ENCODE measurements around the gene CD163. TPM values are rescaled to one million over a fixed set of nuclear protein-coding genes. Genes with fewer than 3 reads are reported as not detected.
"Not testable (repeated sequence)": the region's sequence is repeated elsewhere in the genome, so short reads cannot be mapped to it uniquely, and the experiment has no call there.

The CD163 gene
- total RNA-seq (1 to 10 TPM in 1 of 2 donors, under 1 TPM in 1; 0.89 to 2.9 TPM), total RNA-seq (0 to 0.12 reads per million in 2 donors)

DNA sequence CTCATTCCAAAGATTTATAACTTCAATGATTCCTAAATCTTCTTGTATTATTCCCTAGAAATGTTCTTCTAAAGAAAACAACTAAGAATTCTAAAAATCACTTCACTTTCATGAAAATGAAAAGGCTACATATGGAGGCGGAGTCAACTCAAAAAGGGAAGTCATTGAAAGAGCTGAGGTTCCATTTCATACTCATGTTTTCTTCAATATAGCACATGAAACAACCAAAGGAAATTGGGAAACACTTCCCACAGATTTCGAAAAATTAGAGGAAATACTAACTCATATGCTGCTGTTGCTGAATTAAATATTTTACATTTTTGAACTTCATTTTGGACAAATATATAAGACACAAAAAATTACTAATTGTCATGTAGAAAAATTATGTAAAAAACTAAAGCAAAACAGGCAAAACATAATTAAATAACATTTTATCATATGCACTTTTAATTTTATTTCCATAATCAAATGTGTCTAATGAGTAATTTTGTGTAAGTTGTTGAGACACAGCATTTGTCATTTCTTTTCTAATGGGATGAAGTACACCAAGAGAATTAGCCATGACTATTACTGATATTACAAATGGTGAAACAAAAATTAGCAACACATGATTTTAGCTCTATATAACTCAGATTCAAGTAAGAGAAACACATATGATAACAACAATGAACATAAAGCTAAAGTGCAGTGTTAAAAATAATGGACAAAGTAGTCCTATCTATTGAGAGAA lies at the start of gene CD163:
Gene CD163 (minus strand): TSS at position 92 of the 730 bp plus-strand sequence. CDS start 87 bp downstream, at position 5.
- no peak for DNase-seq
- H3K9me3 ChIP-seq (ENCODE audit: control insufficient read depth, low read length, poor library complexity, severe bottlenecking), result no peaks in the 10 kb centered on the region
- H3K27me3 Mint-ChIP-seq, result peaks cover 37% of the 10 kb centered on the region
- no peak within 1 kb of the TSS for H3K27ac Mint-ChIP-seq
- no peak for ATAC-seq
- no peak within 1 kb of the TSS for H3K4me3 Mint-ChIP-seq
- H3K4me1 Mint-ChIP-seq, result no peaks in the 10 kb centered on the region
- peaks cover under 1% of the 10 kb centered on the region for H3K36me3 Mint-ChIP-seq (ENCODE audit: low read depth)

DNA sequence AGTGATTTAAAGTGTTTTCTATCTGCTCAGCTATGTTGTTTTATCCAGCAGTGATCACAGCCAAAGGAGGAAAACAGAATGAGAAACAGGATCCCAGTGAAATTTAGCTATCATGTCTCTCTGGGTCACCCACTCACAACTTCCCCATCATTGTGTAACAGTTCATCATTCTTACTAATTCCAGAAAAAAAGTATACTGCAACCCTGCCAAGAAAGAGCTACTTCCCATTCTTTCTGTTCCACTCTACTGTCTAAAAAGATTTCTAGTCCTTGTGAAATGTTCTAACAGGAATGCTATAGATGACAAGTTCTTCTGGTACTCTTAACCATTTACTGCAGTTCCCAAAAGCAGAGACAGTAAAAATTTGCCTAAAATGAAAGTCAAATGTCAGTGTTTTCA lies 39.2 kb upstream of the CD163 start:
- no peak overlapping the region for H3K27ac Mint-ChIP-seq
- no peak for ATAC-seq
- H3K4me3 Mint-ChIP-seq, result no peak overlapping the region

DNA sequence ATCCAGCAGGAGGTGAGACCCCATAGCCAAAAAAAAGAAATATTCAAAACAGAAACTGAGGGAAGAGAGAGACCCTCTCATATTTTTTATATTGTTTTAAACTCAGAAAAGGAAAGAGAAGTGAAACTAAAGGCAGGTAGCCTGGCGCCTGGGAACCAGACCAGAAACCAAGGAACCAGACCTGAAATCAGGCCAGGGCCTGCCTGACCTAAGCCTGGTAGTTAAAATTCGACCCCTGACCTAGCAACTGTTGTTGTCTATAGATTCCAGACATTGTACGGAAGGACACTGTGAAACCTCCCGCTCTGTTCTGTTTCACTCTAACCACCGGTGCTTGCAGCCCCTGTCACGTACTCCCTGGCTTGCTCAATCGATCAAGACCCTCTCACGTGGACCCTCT lies 38.5 kb upstream of the CD163 start:
- ATAC-seq (no peak), DNase-seq (no peak)
- Mint-ChIP-seq H3K36me3 (ENCODE audit: low read depth) (peaks cover 3% of the 10 kb centered on the region), H3K27ac (no peak overlapping the region), H3K27me3 (peaks cover 35% of the 10 kb centered on the region), H3K4me3 (no peak overlapping the region), H3K4me1 (no peaks in the 10 kb centered on the region)
- H3K9me3 ChIP-seq (ENCODE audit: control insufficient read depth, low read length, poor library complexity, severe bottlenecking), result no peaks in the 10 kb centered on the region

More for the DNA sequence above, 39.2 kb upstream of the CD163 start:
- Mint-ChIP-seq H3K27me3 (peaks cover 40% of the 10 kb centered on the region), H3K36me3 (ENCODE audit: low read depth) (peaks cover 3% of the 10 kb centered on the region), H3K4me1 (no peaks in the 10 kb centered on the region)
- no peaks in the 10 kb centered on the region for H3K9me3 ChIP-seq (ENCODE audit: control insufficient read depth, low read length, poor library complexity, severe bottlenecking)
- no peak for DNase-seq

DNA sequence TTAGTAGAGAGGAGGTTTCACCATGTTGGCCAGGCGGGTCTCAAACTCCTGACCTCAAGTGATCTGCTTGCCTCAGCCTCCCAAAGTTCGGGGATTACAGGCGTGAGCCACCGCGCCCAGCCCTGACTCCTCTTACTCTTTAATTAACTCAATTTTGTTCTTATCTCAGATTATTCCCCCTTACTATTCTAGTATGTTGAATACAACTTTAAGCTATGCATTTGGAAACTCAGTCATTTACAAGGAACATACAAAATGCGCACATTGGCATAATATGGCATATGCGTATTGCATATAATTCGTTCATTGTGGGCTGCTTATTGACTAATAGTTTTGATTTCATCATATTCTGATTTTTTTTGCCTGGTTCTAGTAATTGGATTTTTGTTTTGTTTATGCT lies 10.8 kb upstream of the CD163 start:
- DNase-seq (no peak), ATAC-seq (no peak)
- no peaks in the 10 kb centered on the region for H3K9me3 ChIP-seq (ENCODE audit: control insufficient read depth, low read length, poor library complexity, severe bottlenecking)
- H3K27ac Mint-ChIP-seq, result no peak overlapping the region
- no peak overlapping the region for H3K4me3 Mint-ChIP-seq
- no peaks in the 10 kb centered on the region for H3K36me3 Mint-ChIP-seq (ENCODE audit: low read depth)
- peaks cover 46% of the 10 kb centered on the region for H3K27me3 Mint-ChIP-seq
- H3K4me1 Mint-ChIP-seq, result no peaks in the 10 kb centered on the region

DNA sequence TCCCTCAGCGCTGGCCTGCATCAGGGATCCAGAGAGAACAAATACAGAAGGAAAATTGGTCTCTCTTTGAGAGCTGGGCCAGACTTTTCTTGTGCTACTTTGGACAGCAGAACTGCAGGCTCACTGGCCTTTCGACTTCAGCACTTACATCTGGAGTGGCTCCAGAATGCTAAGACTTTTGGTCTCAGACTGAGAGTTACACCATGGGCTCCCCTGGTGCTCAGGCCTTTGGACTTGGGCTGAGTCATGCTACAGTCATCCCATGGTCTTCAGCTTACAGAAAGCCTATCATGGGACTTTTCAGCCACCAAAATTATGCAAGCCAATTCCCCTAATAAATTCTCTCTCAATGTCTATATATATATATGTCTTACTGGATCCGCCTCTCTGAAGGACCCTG lies 9.0 kb upstream of the CD163 start:
- Mint-ChIP-seq H3K27ac (no peak overlapping the region), H3K4me1 (no peaks in the 10 kb centered on the region), H3K27me3 (peaks cover 46% of the 10 kb centered on the region), H3K4me3 (no peak overlapping the region), H3K36me3 (ENCODE audit: low read depth) (peaks cover 2% of the 10 kb centered on the region)
- ATAC-seq (no peak), DNase-seq (no peak)
- H3K9me3 ChIP-seq (ENCODE audit: control insufficient read depth, low read length, poor library complexity, severe bottlenecking), result no peaks in the 10 kb centered on the region

DNA sequence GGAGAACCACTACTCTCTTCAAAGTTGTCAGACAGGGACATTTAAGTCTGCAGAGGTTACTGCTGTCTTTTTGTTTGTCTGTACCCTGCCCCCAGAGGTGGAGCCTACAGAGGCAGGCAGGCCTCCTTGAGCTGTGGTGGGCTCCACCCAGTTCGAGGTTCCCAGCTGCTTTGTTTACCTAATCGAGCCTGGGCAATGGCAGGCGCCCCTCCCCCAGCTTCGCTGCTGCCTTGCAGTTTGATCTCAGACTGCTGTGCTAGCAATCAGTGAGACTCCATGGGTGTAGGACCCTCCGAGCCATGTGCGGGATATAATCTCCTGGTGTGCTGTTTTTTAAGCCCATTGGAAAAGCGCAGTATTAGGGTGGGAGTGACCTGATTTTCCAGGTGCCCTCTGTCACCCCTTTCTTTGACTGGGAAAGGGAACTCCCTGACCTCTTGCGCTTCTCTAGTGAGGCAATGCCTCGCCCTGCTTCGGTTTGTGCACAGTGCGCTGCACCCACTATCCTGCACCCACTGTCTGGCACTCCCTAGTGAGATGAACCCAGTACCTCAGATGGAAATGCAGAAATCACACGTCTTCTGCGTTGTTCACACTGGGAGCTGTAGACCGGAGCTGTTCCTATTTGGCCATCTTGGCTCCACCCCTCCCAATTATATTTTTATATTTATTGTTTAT lies 6.4 kb upstream of the CD163 start:
- not testable (repeated sequence) for H3K4me1 Mint-ChIP-seq; H3K9me3 ChIP-seq (ENCODE audit: control insufficient read depth, low read length, poor library complexity, severe bottlenecking); H3K27ac Mint-ChIP-seq; H3K4me3 Mint-ChIP-seq; DNase-seq; ATAC-seq; H3K36me3 Mint-ChIP-seq (ENCODE audit: low read depth)
- peaks cover 40% of the 10 kb centered on the region for H3K27me3 Mint-ChIP-seq

DNA sequence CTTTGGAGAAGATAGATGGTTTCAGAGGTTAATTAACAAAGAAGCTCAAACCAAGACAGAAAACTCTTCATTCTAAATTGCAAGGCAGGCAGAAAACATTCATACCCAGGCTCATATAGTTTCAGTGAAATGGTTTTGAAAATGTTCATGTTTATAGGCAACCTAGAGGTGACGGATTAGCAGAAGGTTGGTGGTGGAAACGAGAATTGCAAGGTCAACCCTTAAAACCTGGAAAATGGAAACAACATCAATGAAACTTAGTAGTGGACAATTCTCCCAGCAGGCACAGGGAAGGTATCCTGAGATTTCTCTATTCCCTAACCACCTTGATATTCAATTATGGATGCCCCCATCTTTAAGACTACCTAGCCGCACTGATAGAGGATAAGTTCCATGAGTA lies 965 bp downstream of the CD163 start:
- no peak overlapping the region for H3K27ac Mint-ChIP-seq
- H3K4me1 Mint-ChIP-seq, result no peaks in the 10 kb centered on the region
- H3K9me3 ChIP-seq (ENCODE audit: control insufficient read depth, low read length, poor library complexity, severe bottlenecking), result no peaks in the 10 kb centered on the region
- H3K36me3 Mint-ChIP-seq (ENCODE audit: low read depth), result no peaks in the 10 kb centered on the region
- ATAC-seq, result no peak
- H3K27me3 Mint-ChIP-seq, result peaks cover 47% of the 10 kb centered on the region
- H3K4me3 Mint-ChIP-seq, result no peak overlapping the region
- DNase-seq, result no peak

DNA sequence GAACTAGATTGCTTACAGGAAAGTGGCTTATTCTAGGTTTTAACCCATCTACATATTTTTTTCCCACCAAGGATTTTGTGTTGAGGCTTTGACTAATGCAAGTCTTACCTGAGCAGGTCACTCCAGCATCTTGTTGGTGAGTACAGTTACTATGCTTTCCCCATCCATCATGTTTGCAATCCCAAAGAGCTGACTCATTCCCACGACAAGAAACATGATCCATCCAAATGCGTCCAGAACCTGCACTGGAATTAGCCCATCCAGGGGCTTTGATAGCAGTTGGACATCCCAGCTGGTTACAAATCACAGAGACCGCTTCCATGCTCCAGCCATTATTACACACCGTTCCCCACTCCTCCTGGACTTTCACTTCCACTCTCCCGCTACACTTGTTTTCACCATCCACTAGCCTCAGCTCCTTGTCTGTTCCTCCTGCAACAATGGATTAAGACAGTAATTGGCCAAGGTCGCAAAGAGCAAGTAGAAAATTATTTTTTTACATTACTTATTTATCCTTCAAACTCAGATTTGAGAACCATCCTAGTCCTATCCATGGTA lies 2.5 kb downstream of the CD163 start:
- DNase-seq (no peak), ATAC-seq (no peak)
- H3K36me3 Mint-ChIP-seq (ENCODE audit: low read depth), result no peaks in the 10 kb centered on the region
- peaks cover 57% of the 10 kb centered on the region for H3K27me3 Mint-ChIP-seq
- H3K27ac Mint-ChIP-seq, result no peak overlapping the region
- H3K4me3 Mint-ChIP-seq, result no peak overlapping the region
- no peaks in the 10 kb centered on the region for H3K4me1 Mint-ChIP-seq
- no peaks in the 10 kb centered on the region for H3K9me3 ChIP-seq (ENCODE audit: control insufficient read depth, low read length, poor library complexity, severe bottlenecking)

DNA sequence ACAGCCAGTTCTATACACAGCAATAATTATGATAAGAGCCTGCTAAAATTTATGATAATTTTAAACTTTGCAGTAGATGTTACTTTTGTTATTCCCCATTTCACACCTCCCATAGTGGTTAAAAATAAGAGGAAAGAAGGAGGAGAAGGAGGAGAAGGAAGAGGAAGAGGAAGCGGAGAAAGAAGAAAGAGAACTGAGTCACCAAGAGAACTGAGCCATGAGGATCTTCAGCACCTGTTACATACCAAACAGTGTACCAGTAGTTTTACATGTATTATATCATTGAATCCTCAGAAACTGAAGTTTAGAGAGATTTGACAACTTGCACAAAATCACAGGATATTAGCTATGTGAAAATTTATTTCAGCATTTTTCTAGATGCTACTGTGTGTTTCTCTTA lies 3.9 kb downstream of the CD163 start:
- H3K27me3 Mint-ChIP-seq, result peaks cover 66% of the 10 kb centered on the region
- no peak overlapping the region for H3K4me3 Mint-ChIP-seq
- no peak overlapping the region for H3K27ac Mint-ChIP-seq
- no peak for DNase-seq
- no peak for ATAC-seq
- H3K9me3 ChIP-seq (ENCODE audit: control insufficient read depth, low read length, poor library complexity, severe bottlenecking), result no peaks in the 10 kb centered on the region
- no peaks in the 10 kb centered on the region for H3K36me3 Mint-ChIP-seq (ENCODE audit: low read depth)
- no peaks in the 10 kb centered on the region for H3K4me1 Mint-ChIP-seq

DNA sequence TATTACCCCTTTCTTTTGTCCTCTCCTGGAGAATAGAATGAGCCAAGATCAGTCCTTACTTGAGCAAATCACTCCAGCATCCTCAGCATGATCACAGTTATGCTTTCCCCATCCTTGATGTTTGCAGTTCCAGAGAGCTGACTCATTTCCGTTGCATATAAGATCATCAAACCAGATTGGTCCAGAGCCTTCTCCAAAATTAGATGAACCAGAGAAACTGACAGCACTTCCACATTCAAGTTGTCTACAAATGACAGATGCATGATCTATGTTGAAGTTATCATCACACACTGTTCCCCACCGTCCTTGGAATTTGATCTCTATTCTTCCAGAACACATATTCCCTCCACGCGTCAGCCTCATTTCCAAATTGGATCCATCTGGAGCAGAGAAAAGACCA lies 4.8 kb downstream of the CD163 start:
- DNase-seq (no peak), ATAC-seq (no peak)
- peaks cover 66% of the 10 kb centered on the region for H3K27me3 Mint-ChIP-seq
- H3K27ac Mint-ChIP-seq, result no peak overlapping the region
- H3K36me3 Mint-ChIP-seq (ENCODE audit: low read depth), result no peaks in the 10 kb centered on the region
- H3K4me3 Mint-ChIP-seq, result no peak overlapping the region
- H3K9me3 ChIP-seq (ENCODE audit: control insufficient read depth, low read length, poor library complexity, severe bottlenecking), result no peaks in the 10 kb centered on the region
- no peaks in the 10 kb centered on the region for H3K4me1 Mint-ChIP-seq

DNA sequence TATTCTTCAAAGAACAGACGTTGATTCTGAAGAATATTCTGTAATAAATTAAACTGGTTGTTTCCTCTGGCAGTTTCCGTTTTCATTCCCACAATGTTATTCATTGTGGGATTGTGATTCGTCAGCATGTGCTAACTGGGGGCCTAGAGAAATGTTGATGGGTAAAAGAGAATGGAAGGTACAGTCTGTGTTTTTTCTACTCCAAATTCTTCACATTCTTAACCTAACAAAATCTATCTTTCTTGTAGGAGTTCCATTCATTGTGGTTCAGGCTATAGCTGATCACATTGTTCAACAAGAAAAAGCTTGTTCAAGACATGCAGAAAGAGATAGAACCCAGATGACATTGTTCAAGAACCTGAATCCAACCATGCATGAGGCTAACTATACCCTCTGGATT lies 5.9 kb downstream of the CD163 start:
- no peak overlapping the region for H3K4me3 Mint-ChIP-seq
- H3K27ac Mint-ChIP-seq, result no peak overlapping the region
- no peak for ATAC-seq
- no peaks in the 10 kb centered on the region for H3K9me3 ChIP-seq (ENCODE audit: control insufficient read depth, low read length, poor library complexity, severe bottlenecking)
- no peaks in the 10 kb centered on the region for H3K36me3 Mint-ChIP-seq (ENCODE audit: low read depth)
- DNase-seq, result no peak
- no peaks in the 10 kb centered on the region for H3K4me1 Mint-ChIP-seq
- H3K27me3 Mint-ChIP-seq, result peaks cover 65% of the 10 kb centered on the region

DNA sequence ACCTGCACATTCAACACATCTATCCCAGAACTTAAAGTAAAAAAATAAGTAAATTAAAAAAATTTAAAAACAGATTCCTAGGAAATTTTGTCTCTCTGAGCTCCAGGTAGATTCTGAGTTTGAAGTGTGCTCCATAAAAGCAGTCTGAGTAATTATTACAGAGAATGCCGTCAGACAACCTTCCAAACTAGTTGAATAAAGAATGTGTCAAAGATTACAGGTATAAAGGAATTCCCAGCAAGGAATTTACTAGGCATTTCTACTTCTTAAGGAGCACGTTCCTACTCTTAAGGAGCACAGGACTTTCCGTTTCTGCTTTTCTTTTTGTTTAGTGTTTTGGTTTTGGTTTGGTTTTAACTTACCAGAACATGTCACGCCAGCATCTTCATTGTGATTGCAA lies 7.1 kb downstream of the CD163 start:
- H3K27ac Mint-ChIP-seq, result no peak overlapping the region
- no peaks in the 10 kb centered on the region for H3K36me3 Mint-ChIP-seq (ENCODE audit: low read depth)
- H3K4me1 Mint-ChIP-seq, result no peaks in the 10 kb centered on the region
- ATAC-seq, result no peak
- DNase-seq, result no peak
- no peak overlapping the region for H3K4me3 Mint-ChIP-seq
- H3K27me3 Mint-ChIP-seq, result peaks cover 67% of the 10 kb centered on the region
- no peaks in the 10 kb centered on the region for H3K9me3 ChIP-seq (ENCODE audit: control insufficient read depth, low read length, poor library complexity, severe bottlenecking)

DNA sequence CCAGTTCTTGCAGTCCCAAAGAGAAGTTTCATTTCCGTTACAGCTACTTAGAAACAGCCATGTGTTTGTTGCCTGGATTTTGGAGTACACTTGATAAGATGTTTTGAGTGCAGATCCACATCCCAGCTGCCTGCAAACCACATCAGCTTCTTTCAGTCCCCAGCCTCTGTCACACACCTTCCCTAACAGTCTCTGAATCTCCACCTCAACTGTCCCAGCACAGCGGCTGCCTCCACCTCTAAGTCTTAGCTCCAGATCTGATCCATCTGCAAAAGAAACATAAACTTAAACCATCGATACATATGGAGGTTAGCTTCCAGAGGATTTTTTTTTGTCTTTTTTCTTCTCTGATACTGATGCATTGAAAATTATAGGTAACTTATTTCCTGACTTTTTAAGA lies 8.4 kb downstream of the CD163 start:
- DNase-seq (no peak), ATAC-seq (no peak)
- Mint-ChIP-seq H3K27me3 (peaks cover 68% of the 10 kb centered on the region), H3K36me3 (ENCODE audit: low read depth) (no peaks in the 10 kb centered on the region), H3K4me3 (no peak overlapping the region), H3K27ac (no peak overlapping the region), H3K4me1 (no peaks in the 10 kb centered on the region)
- no peaks in the 10 kb centered on the region for H3K9me3 ChIP-seq (ENCODE audit: control insufficient read depth, low read length, poor library complexity, severe bottlenecking)

All from T-helper 17 cell (primary cell).